ENCODE data around the gene NALCN.

DNA sequence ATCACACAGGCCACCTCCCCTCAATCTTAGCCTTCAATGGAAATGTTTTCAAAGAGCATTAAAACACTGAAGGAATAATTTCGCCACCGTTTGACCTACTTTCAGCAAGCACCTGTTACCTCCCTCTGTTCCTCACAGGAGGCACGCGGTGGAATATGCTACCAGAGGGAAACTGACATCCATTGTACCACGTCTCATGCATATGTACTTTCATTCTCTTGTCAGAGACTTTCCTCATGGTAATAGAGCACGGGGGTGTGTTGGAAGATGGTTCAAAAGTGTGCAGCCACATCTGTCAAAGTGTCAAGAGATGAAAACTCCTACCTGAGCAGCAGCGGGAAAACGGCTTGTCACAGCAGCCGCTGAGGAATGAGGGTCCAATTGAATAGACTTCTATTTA, 143.4 kb downstream of the NALCN start:
- TF ChIP-seq, protein P1, sequence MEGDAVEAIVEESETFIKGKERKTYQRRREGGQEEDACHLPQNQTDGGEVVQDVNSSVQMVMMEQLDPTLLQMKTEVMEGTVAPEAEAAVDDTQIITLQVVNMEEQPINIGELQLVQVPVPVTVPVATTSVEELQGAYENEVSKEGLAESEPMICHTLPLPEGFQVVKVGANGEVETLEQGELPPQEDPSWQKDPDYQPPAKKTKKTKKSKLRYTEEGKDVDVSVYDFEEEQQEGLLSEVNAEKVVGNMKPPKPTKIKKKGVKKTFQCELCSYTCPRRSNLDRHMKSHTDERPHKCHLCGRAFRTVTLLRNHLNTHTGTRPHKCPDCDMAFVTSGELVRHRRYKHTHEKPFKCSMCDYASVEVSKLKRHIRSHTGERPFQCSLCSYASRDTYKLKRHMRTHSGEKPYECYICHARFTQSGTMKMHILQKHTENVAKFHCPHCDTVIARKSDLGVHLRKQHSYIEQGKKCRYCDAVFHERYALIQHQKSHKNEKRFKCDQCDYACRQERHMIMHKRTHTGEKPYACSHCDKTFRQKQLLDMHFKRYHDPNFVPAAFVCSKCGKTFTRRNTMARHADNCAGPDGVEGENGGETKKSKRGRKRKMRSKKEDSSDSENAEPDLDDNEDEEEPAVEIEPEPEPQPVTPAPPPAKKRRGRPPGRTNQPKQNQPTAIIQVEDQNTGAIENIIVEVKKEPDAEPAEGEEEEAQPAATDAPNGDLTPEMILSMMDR (IDR thresholded peaks at IDR 0.05; ENCODE audit: low read depth, low read length, missing input control), result no peak
- TF ChIP-seq MAX (IDR thresholded peaks at IDR 0.05) (no peak), ZBTB33 (IDR thresholded peaks at IDR 0.05) (no peak), HNF4G (IDR thresholded peaks at IDR 0.05) (no peak), REST (IDR thresholded peaks at IDR 0.05) (no peak), RAD21 (IDR thresholded peaks at IDR 0.05) (no peak), FOXA1 (IDR thresholded peaks at IDR 0.05) (no peak)
- TF ChIP-seq, protein P2, sequence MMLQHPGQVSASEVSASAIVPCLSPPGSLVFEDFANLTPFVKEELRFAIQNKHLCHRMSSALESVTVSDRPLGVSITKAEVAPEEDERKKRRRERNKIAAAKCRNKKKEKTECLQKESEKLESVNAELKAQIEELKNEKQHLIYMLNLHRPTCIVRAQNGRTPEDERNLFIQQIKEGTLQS (IDR thresholded peaks at IDR 0.05), result no peak

Measured in liver (tissue), 3 donors.